ENCODE results near the gene PDE4D. TPM values are rescaled to one million over a fixed set of nuclear protein-coding genes. Genes with fewer than 3 reads are reported as not detected.
"Not testable (repeated sequence)": the region's sequence is repeated elsewhere in the genome, so short reads cannot be mapped to it uniquely, and the experiment has no call there.

Gene PDE4D
- total and polyA plus RNA-seq, 3 donors from 2014 or later, result 7.8 to 13.9 (median 8.7) TPM

DNA sequence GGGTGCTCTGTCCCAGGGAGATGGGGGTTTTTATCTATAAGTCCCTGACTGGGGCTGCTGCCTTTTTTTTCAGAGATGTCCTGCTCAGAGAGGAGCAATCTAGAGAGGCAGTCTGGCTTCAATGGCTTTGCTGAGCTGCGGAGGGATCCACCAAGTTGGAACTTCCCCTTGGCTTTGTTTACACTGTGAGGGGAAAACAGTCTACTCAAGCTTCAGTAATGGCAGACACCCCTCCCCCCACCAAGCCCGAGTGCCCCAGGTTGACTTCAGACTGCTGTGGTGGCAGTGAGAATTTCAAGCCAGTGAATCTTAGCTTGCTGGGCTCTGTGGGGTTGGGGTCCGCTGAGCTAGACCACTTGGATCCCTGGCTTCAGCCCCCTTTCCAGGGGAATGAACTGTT, 934.8 kb downstream of the PDE4D start:
- no peak for DNase-seq
- no peak overlapping the region for H3K4me3 ChIP-seq
- TF ChIP-seq POLR2A (IDR thresholded peaks at IDR 0.05), result no peak
- TF ChIP-seq, protein P1, sequence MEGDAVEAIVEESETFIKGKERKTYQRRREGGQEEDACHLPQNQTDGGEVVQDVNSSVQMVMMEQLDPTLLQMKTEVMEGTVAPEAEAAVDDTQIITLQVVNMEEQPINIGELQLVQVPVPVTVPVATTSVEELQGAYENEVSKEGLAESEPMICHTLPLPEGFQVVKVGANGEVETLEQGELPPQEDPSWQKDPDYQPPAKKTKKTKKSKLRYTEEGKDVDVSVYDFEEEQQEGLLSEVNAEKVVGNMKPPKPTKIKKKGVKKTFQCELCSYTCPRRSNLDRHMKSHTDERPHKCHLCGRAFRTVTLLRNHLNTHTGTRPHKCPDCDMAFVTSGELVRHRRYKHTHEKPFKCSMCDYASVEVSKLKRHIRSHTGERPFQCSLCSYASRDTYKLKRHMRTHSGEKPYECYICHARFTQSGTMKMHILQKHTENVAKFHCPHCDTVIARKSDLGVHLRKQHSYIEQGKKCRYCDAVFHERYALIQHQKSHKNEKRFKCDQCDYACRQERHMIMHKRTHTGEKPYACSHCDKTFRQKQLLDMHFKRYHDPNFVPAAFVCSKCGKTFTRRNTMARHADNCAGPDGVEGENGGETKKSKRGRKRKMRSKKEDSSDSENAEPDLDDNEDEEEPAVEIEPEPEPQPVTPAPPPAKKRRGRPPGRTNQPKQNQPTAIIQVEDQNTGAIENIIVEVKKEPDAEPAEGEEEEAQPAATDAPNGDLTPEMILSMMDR (IDR thresholded peaks at IDR 0.05), result no peak
- WGBS, 2 donors, result 58 to 69% methylated on average over 3 of the region's 3 CpGs
- H3K27ac ChIP-seq, result no peak overlapping the region
- H3K36me3 ChIP-seq (ENCODE audit: low read depth, missing control alignments), result no peaks in the 10 kb centered on the region
- no peaks in the 10 kb centered on the region for H3K27me3 ChIP-seq
- H3K9me3 ChIP-seq, result no peaks in the 10 kb centered on the region
- intact Hi-C loops (cut with DNase I; ENCODE audit: low total_unique reads), result no loop called here
- H3K4me1 ChIP-seq, result no peaks in the 10 kb centered on the region

DNA sequence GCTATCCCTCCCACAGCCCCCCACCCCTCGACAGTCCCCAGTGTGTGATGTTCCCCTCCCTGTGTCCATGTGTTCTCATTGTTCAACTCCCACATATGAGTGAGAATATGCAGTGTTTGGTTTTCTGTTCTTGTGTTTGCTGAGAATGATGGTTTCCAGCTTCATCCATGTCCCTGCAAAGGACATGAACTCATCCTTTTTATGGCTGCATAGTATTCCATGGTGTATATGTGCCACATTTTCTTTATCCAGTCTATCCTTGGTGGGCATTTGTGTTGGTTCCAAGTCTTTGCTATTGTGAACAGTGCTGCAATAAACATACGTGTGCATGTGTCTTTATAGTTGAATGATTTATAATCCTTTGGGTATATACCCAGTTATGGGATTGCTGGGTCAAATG, 940.3 kb downstream of the PDE4D start:
- WGBS, 2 donors, result 87 to 96% methylated on average over 2 of the region's 2 CpGs

DNA sequence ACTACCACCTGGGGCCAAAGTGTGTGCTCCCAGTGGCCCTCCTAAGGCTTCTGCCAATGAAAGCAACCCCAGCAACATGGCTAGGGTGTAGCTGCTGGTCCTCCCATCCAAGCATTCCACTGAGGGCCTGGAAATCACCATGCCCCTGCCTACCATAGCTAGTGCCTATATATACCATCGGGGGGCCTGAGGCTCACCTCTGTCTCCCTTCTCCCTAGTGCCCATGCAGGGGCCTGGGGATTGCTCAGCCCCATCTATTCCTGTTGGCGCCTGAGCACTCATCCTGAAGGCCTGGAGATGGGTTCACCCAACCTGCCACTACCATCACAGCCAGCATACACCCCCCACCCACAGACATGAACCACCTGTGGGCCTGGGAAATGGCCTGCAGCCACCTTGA, 943.3 kb downstream of the PDE4D start:
- Histone ChIP-seq H3K27me3 (no peaks in the 10 kb centered on the region), H3K4me3 (no peak overlapping the region), H3K9me3 (no peaks in the 10 kb centered on the region), H3K27ac (no peak overlapping the region), H3K4me1 (no peaks in the 10 kb centered on the region), H3K36me3 (ENCODE audit: low read depth, missing control alignments) (no peaks in the 10 kb centered on the region)
- intact Hi-C loops (cut with DNase I; ENCODE audit: low total_unique reads), result no loop called here
- WGBS, 2 donors, result 39 to 50% methylated on average over 2 of the region's 2 CpGs
- no peak for DNase-seq
- TF ChIP-seq, protein P1 (IDR thresholded peaks at IDR 0.05), result no peak

More for the DNA sequence above, 940.3 kb downstream of the PDE4D start:
- H3K27ac ChIP-seq; H3K36me3 ChIP-seq (ENCODE audit: low read depth, missing control alignments); DNase-seq; H3K4me3 ChIP-seq; H3K4me1 ChIP-seq; intact Hi-C loops (cut with DNase I; ENCODE audit: low total_unique reads); H3K27me3 ChIP-seq; H3K9me3 ChIP-seq: not testable (repeated sequence)

DNA sequence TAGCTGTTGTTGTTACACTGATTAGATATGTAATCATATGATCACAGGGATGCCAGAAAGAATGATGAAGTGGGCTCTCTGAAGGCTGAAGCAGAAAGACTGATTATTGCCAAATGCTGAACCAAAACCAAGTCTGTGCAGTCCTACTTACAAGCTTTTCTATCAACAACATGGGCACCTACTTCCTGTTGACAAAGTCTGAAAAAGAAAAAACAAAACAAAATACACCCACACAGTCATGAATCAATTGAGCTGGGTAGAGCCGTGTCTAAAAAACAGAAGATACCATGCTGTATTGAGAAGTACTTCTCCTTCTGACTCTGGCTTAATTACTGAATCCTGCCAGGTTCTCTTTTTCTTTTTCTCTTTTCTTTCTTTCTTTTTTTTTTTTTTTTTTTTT, 947.3 kb downstream of the PDE4D start:
- DNase-seq, result no peak
- Histone ChIP-seq H3K4me1 (no peaks in the 10 kb centered on the region), H3K4me3 (no peak overlapping the region), H3K9me3 (no peaks in the 10 kb centered on the region), H3K36me3 (ENCODE audit: low read depth, missing control alignments) (no peaks in the 10 kb centered on the region), H3K27me3 (no peaks in the 10 kb centered on the region), H3K27ac (no peak overlapping the region)
- 0% methylated on average over 1 of the region's 1 CpG for whole genome bisulfite sequencing, 2 donors
- TF ChIP-seq, protein P1 (IDR thresholded peaks at IDR 0.05), result no peak
- no peak for TF ChIP-seq POLR2A (IDR thresholded peaks at IDR 0.05)
- intact Hi-C loops (cut with DNase I; ENCODE audit: low total_unique reads), result no loop called here

DNA sequence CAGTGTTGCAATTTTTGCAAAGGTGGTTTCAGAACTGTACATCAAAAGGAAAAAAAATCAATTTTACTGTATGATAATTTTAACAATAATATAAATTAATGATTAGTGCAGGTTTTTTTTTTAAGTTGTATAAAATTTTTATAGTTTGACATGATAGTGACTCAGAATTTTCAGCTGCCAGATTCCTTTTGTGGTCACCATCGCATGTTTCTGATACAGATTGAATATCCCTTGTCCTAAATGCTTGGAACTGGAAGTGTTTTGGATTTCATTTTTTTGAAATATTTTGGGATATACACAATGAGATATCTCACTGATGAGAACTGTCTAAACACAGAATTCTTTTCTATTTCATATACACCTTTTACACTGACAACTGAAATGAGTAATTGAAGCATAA, 949.3 kb downstream of the PDE4D start:
- H3K9me3 ChIP-seq, result no peaks in the 10 kb centered on the region
- no peaks in the 10 kb centered on the region for H3K36me3 ChIP-seq (ENCODE audit: low read depth, missing control alignments)
- H3K4me1 ChIP-seq, result no peaks in the 10 kb centered on the region
- intact Hi-C loops (cut with DNase I; ENCODE audit: low total_unique reads), result no loop called here
- WGBS, 2 donors, result 91 to 100% methylated on average over 1 of the region's 1 CpG
- H3K27ac ChIP-seq, result no peak overlapping the region
- TF ChIP-seq, protein P1 (IDR thresholded peaks at IDR 0.05), result no peak
- no peak for TF ChIP-seq POLR2A (IDR thresholded peaks at IDR 0.05)
- no peak for DNase-seq
- no peak overlapping the region for H3K4me3 ChIP-seq
- no peaks in the 10 kb centered on the region for H3K27me3 ChIP-seq
